ENCODE results near the gene STAT5B. TPM values are rescaled to one million over a fixed set of nuclear protein-coding genes. Genes with fewer than 3 reads are reported as not detected.

Gene STAT5B
- total and polyA plus RNA-seq, 2 of the 8 experiments (the other 6 are each of a cell fraction or from before 2014, with no cell fraction given), result 35.3 to 52.6 TPM

DNA sequence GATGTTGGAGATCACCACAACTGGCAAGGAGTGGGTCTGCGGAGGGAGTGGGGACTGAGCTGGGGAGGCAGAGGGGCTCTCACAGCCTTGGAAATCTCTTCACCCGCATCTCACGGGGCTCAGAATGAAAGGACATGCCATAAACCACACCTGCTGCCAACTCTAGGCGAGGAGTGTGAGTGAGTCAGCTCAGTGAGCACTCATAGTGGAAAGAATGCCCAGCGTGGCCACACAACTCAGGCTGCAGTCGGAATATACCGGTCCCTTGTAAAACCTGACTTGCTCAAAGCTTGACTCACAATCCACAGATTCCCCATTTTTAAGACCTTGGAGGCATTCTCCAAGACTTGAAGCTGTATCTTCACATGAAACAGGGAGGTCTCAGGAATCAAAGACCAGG lies 48.8 kb upstream of the STAT5B start:
- no peaks in the 10 kb centered on the region for H3K23me2 ChIP-seq (ENCODE audit: low read depth, low read length)
- H4K8ac ChIP-seq (ENCODE audit: extremely low read depth, insufficient read depth, low read length), result no peak overlapping the region; the same call in 1 of the 2 replicates
- no peak overlapping the region for H2BK12ac ChIP-seq (ENCODE audit: low read depth, low read length)
- TF ChIP-seq CHD2 (IDR thresholded peaks at IDR 0.05; ENCODE audit: low read length) (no peak), RNF2 (IDR thresholded peaks at IDR 0.05; ENCODE audit: borderline replicate concordance, low read depth, low read length, missing control alignments, poor library complexity, severe bottlenecking) (no peak), ZNF274 (IDR thresholded peaks at IDR 0.05; ENCODE audit: borderline replicate concordance, extremely low read depth, low read length) (no peak), SIX5 (IDR thresholded peaks at IDR 0.05; ENCODE audit: low read depth, low read length) (no peak), TCF12 (IDR thresholded peaks at IDR 0.05; ENCODE audit: low read depth, low read length) (no peak), BACH1 (IDR thresholded peaks at IDR 0.05; ENCODE audit: low read length) (no peak), KDM1A (IDR thresholded peaks at IDR 0.05; ENCODE audit: borderline replicate concordance, low read length) (no peak)
- TF ChIP-seq, protein P1, sequence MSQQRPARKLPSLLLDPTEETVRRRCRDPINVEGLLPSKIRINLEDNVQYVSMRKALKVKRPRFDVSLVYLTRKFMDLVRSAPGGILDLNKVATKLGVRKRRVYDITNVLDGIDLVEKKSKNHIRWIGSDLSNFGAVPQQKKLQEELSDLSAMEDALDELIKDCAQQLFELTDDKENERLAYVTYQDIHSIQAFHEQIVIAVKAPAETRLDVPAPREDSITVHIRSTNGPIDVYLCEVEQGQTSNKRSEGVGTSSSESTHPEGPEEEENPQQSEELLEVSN (IDR thresholded peaks at IDR 0.05), result no peak
- H3K27ac ChIP-seq (ENCODE audit: low read depth, low read length), result no peak overlapping the region
- peaks cover 0 to 2% of the 10 kb centered on the region in 2 experiments for H4K20me1 ChIP-seq (replicated peaks in 1 of 2; ENCODE audit: control insufficient read depth in 1 of 2, insufficient read depth in 2 of 2, low read length in 2 of 2)
- peaks cover 10 to 36% (median 31%) of the 10 kb centered on the region in 4 experiments for H3K36me3 ChIP-seq (ENCODE audit: control insufficient read depth in 2 of 4, insufficient read depth in 4 of 4, low read length in 3 of 4)
- H3K79me1 ChIP-seq (ENCODE audit: low read depth, low read length), result no peaks in the 10 kb centered on the region; the same call in 1 of the 2 replicates
- H3K14ac ChIP-seq (ENCODE audit: insufficient read length), result no peak overlapping the region
- POLR2A ChIA-PET (ENCODE audit: partially characterized antibody), result interaction anchor here (0.6 to 1.3 kb wide), 3 partner anchors 43 to 78 kb away, joined by 3 read pairs; no protein-coding TSS in a partner anchor
- H2BK5ac ChIP-seq (ENCODE audit: low read depth, low read length), result no peak overlapping the region
- DNase-seq (ENCODE audit: low read depth in 1 of 2, low spot score in 2 of 2) (no peak), FAIRE-seq (no peak)
- 96% methylated on average over 7 of the region's 7 CpGs; no CpG with 5 or more reads in 1 of the 2 experiments for WGBS, 2 experiments (ENCODE audit: extremely low coverage in 1 of 2, insufficient coverage in 1 of 2, insufficient read length in 1 of 2, insufficient replicate concordance in 2 of 2, low coverage in 1 of 2, low lambda C conversion rate in 2 of 2, missing lambda C conversion rate in 1 of 2)
- no peak overlapping the region for H2BK120ac ChIP-seq (replicated peaks; ENCODE audit: low read depth, low read length)
- no peaks in the 10 kb centered on the region for H3K79me2 ChIP-seq (ENCODE audit: control insufficient read depth in 1 of 2, insufficient read depth in 2 of 2, low read length in 2 of 2)
- H2BK15ac ChIP-seq (ENCODE audit: low read length), result no peak overlapping the region
- no peak overlapping the region for H3K4me3 ChIP-seq (ENCODE audit: extremely low read depth in 1 of 4, insufficient read depth in 2 of 4, low read depth in 3 of 4, low read length in 4 of 4)
- H3K23ac ChIP-seq (ENCODE audit: insufficient read length), result no peak overlapping the region
- no peak overlapping the region for H4K5ac ChIP-seq (ENCODE audit: insufficient read length, low read depth, low read length)
- no peaks in the 10 kb centered on the region for H3K9me3 ChIP-seq (ENCODE audit: insufficient read depth in 2 of 2, low read depth in 1 of 2, low read length in 1 of 2)
- peaks cover 0 to 19% (median 8%) of the 10 kb centered on the region in 4 experiments; a peak in 5 of 7 replicates for H3K4me1 ChIP-seq (replicated peaks in 1 of 4; ENCODE audit: control insufficient read depth in 3 of 4, insufficient read depth in 4 of 4, low read length in 3 of 4)
- no peak overlapping the region for H2AK5ac ChIP-seq (ENCODE audit: low read depth, low read length)
- H3K9ac ChIP-seq (replicated peaks in 1 of 4; ENCODE audit: extremely low read depth in 1 of 4, low read depth in 3 of 4, low read length in 3 of 4), result no peak overlapping the region
- CTCF ChIA-PET (ENCODE audit: partially characterized antibody), result interaction anchor here (0.6 to 24.6 kb wide), 10 partner anchors 9 to 193 kb away, joined by 3 to 542 read pairs (median 4); partner anchors contain the start of gene STAT3
- H3K18ac ChIP-seq (ENCODE audit: extremely low read depth, low read length), result no peak overlapping the region
- no peak overlapping the region for H3K4me2 ChIP-seq (ENCODE audit: insufficient read depth in 1 of 2, low read depth in 2 of 2, low read length in 2 of 2)
- H2BK20ac ChIP-seq (ENCODE audit: low read length), result no peak overlapping the region
- H4K91ac ChIP-seq (replicated peaks; ENCODE audit: insufficient read length, low read length), result no peak overlapping the region
- H3K4ac ChIP-seq (replicated peaks; ENCODE audit: insufficient read length, low read depth, low read length), result no peak overlapping the region
- no peaks in the 10 kb centered on the region for H3K27me3 ChIP-seq (replicated peaks in 1 of 4; ENCODE audit: control insufficient read depth in 3 of 4, extremely low read depth in 1 of 4, insufficient read depth in 3 of 4, low read length in 3 of 4)
- no peak overlapping the region for H3K56ac ChIP-seq (replicated peaks; ENCODE audit: insufficient read length, low read depth, low read length)
- no peak overlapping the region for H2AFZ ChIP-seq (ENCODE audit: low read length)

Measured in H1 (cell line).